ENCODE results near the gene TMEM120A.

- no peak for TF ChIP-seq ZNF274 (IDR thresholded peaks at IDR 0.05; ENCODE audit: low read depth, low read length)
- TF ChIP-seq YY1 (IDR thresholded peaks at IDR 0.05; ENCODE audit: insufficient read depth, insufficient read length) = no peak
- no peak for TF ChIP-seq SUZ12 (IDR thresholded peaks at IDR 0.05; ENCODE audit: extremely low read depth, insufficient read depth, insufficient read length)
These were observed 4.7 kb downstream of the TMEM120A start for GRCh38 chr7:75989500-75990388.
